ENCODE data around the gene MKS1.

MKS1 gene

GRCh38 chr17:58219789-58220183 is 731 bp upstream of the MKS1 start:
- H2AFZ ChIP-seq (ENCODE audit: low read length): peak overlapping the region; percentile 96
- H3K4me3 ChIP-seq (ENCODE audit: low read length): peak overlapping the region; percentile 81
- no peak for DNase-seq
- peak overlapping the region; percentile 38; the same call in 1 of the 2 replicates for H3K9ac ChIP-seq (ENCODE audit: low read length)
- H3K9me3 ChIP-seq (replicated peaks; ENCODE audit: insufficient read depth, low read length): no peaks in the 10 kb centered on the region
- H3K36me3 ChIP-seq (replicated peaks; ENCODE audit: insufficient read depth, low read length): no peaks in the 10 kb centered on the region
- H3K27me3 ChIP-seq (replicated peaks; ENCODE audit: insufficient read depth, low read length): 0 out of 2 replicates have a peak, but pooled peaks cover 13% of the 10 kb centered on the region
- no peak for TF ChIP-seq EZH2 (optimal IDR thresholded peaks at IDR 0.05; ENCODE audit: low read depth, low read length)
- TF ChIP-seq, protein P1, sequence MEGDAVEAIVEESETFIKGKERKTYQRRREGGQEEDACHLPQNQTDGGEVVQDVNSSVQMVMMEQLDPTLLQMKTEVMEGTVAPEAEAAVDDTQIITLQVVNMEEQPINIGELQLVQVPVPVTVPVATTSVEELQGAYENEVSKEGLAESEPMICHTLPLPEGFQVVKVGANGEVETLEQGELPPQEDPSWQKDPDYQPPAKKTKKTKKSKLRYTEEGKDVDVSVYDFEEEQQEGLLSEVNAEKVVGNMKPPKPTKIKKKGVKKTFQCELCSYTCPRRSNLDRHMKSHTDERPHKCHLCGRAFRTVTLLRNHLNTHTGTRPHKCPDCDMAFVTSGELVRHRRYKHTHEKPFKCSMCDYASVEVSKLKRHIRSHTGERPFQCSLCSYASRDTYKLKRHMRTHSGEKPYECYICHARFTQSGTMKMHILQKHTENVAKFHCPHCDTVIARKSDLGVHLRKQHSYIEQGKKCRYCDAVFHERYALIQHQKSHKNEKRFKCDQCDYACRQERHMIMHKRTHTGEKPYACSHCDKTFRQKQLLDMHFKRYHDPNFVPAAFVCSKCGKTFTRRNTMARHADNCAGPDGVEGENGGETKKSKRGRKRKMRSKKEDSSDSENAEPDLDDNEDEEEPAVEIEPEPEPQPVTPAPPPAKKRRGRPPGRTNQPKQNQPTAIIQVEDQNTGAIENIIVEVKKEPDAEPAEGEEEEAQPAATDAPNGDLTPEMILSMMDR (IDR thresholded peaks at IDR 0.05; ENCODE audit: low read length): no peak
- TF ChIP-seq EZH2phosphoT487 (IDR thresholded peaks at IDR 0.05; ENCODE audit: low read length): no peak
- H3K4me2 ChIP-seq (ENCODE audit: low read depth, low read length): peak overlapping the region; percentile 94
- H3K79me2 ChIP-seq (ENCODE audit: low read length): no peaks in the 10 kb centered on the region
- H3F3A ChIP-seq (ENCODE audit: insufficient read depth, low read length): no peaks in the 10 kb centered on the region
- H4K20me1 ChIP-seq (ENCODE audit: insufficient read depth, low read length): no peaks in the 10 kb centered on the region
- H3K27ac ChIP-seq (ENCODE audit: low read length): no peak overlapping the region
- H3K4me1 ChIP-seq (ENCODE audit: low read length): peaks cover 6% of the 10 kb centered on the region; the same call in 1 of the 2 replicates
- H3K9me2 ChIP-seq (replicated peaks; ENCODE audit: insufficient read depth, low read length): no peaks in the 10 kb centered on the region

DNA sequence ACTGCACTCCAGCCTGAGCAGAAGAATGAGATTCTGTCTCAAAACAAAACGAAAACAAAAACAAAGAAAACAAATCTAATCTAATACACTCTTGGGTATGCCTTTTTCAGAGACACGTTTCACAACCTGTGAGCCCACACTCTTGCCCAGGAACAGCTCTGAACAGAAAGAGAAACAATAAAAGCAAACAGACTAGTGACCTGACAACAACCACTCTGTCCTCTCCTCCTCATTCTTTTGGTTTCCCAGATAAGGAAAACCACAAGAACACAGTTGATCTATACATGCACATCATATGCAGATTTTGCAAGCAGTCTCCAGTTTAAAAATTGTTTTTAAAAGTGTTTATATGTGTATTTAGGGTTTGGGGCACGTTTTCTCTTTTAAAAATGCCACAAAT is 1.3 kb downstream of the MKS1 start:
- no peaks in the 10 kb centered on the region for H3K9me2 ChIP-seq (replicated peaks; ENCODE audit: insufficient read depth, low read length)
- no peaks in the 10 kb centered on the region for H4K20me1 ChIP-seq (ENCODE audit: insufficient read depth, low read length)
- H3K4me1 ChIP-seq (ENCODE audit: low read length): peaks cover 6% of the 10 kb centered on the region; the same call in 1 of the 2 replicates
- TF ChIP-seq, protein P1 (IDR thresholded peaks at IDR 0.05; ENCODE audit: low read length): no peak
- TF ChIP-seq EZH2 (optimal IDR thresholded peaks at IDR 0.05; ENCODE audit: low read depth, low read length) (no peak), EZH2phosphoT487 (IDR thresholded peaks at IDR 0.05; ENCODE audit: low read length) (no peak)
- H3K4me2 ChIP-seq (ENCODE audit: low read depth, low read length): no peak overlapping the region
- no peaks in the 10 kb centered on the region for H3K9me3 ChIP-seq (replicated peaks; ENCODE audit: insufficient read depth, low read length)
- no peaks in the 10 kb centered on the region for H3K36me3 ChIP-seq (replicated peaks; ENCODE audit: insufficient read depth, low read length)
- no peak for DNase-seq
- H3K9ac ChIP-seq (ENCODE audit: low read length): no peak overlapping the region
- H3F3A ChIP-seq (ENCODE audit: insufficient read depth, low read length): no peaks in the 10 kb centered on the region
- H3K4me3 ChIP-seq (ENCODE audit: low read length): no peak overlapping the region
- H2AFZ ChIP-seq (ENCODE audit: low read length): no peak overlapping the region
- no peaks in the 10 kb centered on the region for H3K79me2 ChIP-seq (ENCODE audit: low read length)
- no peak overlapping the region for H3K27ac ChIP-seq (ENCODE audit: low read length)
- 0 out of 2 replicates have a peak, but pooled peaks cover 5% of the 10 kb centered on the region for H3K27me3 ChIP-seq (replicated peaks; ENCODE audit: insufficient read depth, low read length)

DNA sequence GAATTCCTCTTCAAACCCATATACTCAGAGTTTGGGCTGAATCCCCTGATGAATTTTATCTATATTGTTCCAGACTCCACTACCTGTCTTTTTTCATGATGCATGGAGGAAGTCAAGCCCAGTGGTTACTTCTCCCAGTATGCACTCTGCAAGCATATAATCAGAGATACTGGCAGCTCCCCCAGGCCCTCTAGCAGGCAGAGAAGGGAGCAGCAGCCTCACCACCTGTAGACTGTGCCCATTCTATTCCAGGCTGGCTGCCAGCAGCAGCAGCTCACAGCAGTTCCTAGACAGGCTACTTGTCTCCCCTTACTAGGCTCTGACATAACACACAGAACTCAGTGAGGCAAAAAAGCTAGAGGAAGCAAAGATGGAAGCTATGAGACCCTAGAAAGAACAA is 3.4 kb downstream of the MKS1 start:
- Histone ChIP-seq H3K79me2 (ENCODE audit: low read length) (no peaks in the 10 kb centered on the region), H3K9me3 (replicated peaks; ENCODE audit: insufficient read depth, low read length) (no peaks in the 10 kb centered on the region), H4K20me1 (ENCODE audit: insufficient read depth, low read length) (no peaks in the 10 kb centered on the region), H3K27ac (ENCODE audit: low read length) (no peak overlapping the region), H2AFZ (ENCODE audit: low read length) (no peak overlapping the region), H3K27me3 (replicated peaks; ENCODE audit: insufficient read depth, low read length) (no peaks in the 10 kb centered on the region), H3K36me3 (replicated peaks; ENCODE audit: insufficient read depth, low read length) (no peaks in the 10 kb centered on the region), H3K9me2 (replicated peaks; ENCODE audit: insufficient read depth, low read length) (no peaks in the 10 kb centered on the region), H3K4me1 (ENCODE audit: low read length) (peaks cover 6% of the 10 kb centered on the region; the same call in 1 of the 2 replicates), H3K4me3 (ENCODE audit: low read length) (no peak overlapping the region), H3K4me2 (ENCODE audit: low read depth, low read length) (no peak overlapping the region), H3K9ac (ENCODE audit: low read length) (no peak overlapping the region), H3F3A (ENCODE audit: insufficient read depth, low read length) (no peaks in the 10 kb centered on the region)
- TF ChIP-seq EZH2phosphoT487 (IDR thresholded peaks at IDR 0.05; ENCODE audit: low read length) (no peak), EZH2 (optimal IDR thresholded peaks at IDR 0.05; ENCODE audit: low read depth, low read length) (no peak)
- TF ChIP-seq, protein P1 (IDR thresholded peaks at IDR 0.05; ENCODE audit: low read length): 0 out of 2 replicates have a peak, but pooled peaks have one; percentile 3
- DNase-seq: no peak

Data from MM.1S (cell line).